Activated CD8-positive, alpha-beta memory T cell treated with anti-CD3 and anti-CD28 coated beads for 1 hour (primary cell): Measurements from ENCODE around the gene CYP4F3.
"Not testable (repeated sequence)": the region's sequence is repeated elsewhere in the genome, so short reads cannot be mapped to it uniquely, and the experiment has no call there.

Source experiments
- DNase-seq, 2 donors: peaks; one replicate each; pipeline ENCODE4 v3.0.0-alpha.2; 2020; ENCODE audit warnings: low read depth in 1 of 2; ENCODE audit errors: extremely low read depth in 1 of 2

Gene CYP4F3

GRCh38 chr19:15640294-15640903 is at the start of gene CYP4F3:
Gene CYP4F3, plus strand, starts transcription at chr19:15640897. Its CDS starts 519 bp downstream, at chr19:15641416.
- no peak for DNase-seq

GRCh38 chr19:15591796-15592195 is 48.9 kb upstream of the CYP4F3 start:
- no peak for DNase-seq

- not testable (repeated sequence) for DNase-seq
Measured at GRCh38 chr19:15592506-15592905, 48.2 kb upstream of the CYP4F3 start.

GRCh38 chr19:15593766-15594165 is 46.9 kb upstream of the CYP4F3 start:
- not testable (repeated sequence) for DNase-seq

- DNase-seq: no peak
Measured at GRCh38 chr19:15595069-15595468, 45.6 kb upstream of the CYP4F3 start.

- DNase-seq: not testable (repeated sequence)
Measured at GRCh38 chr19:15607978-15608925, 32.4 kb upstream of the CYP4F3 start.

GRCh38 chr19:15609261-15609660 is 31.4 kb upstream of the CYP4F3 start:
- no peak for DNase-seq

GRCh38 chr19:15612342-15612741 is 28.4 kb upstream of the CYP4F3 start:
- no peak for DNase-seq

GRCh38 chr19:15613338-15613737 is 27.4 kb upstream of the CYP4F3 start:
- no peak for DNase-seq

- DNase-seq: no peak
Measured at GRCh38 chr19:15614507-15615379, 26.0 kb upstream of the CYP4F3 start, which contains the start of gene CYP4F8. Gene CYP4F8, plus strand, starts transcription at chr19:15615218. Its CDS starts 399 bp downstream, at chr19:15615617.

GRCh38 chr19:15615526-15615925 is 25.2 kb upstream of the CYP4F3 start:
- DNase-seq: no peak

GRCh38 chr19:15616183-15616582 is 24.5 kb upstream of the CYP4F3 start:
- DNase-seq: no peak

- no peak for DNase-seq
Measured at GRCh38 chr19:15616627-15617270, 23.9 kb upstream of the CYP4F3 start.

GRCh38 chr19:15618321-15618720 is 22.4 kb upstream of the CYP4F3 start:
- DNase-seq: no peak

GRCh38 chr19:15621801-15622200 is 18.9 kb upstream of the CYP4F3 start:
- DNase-seq: no peak

- DNase-seq: no peak
Measured at GRCh38 chr19:15622991-15623390, 17.7 kb upstream of the CYP4F3 start.

- no peak for DNase-seq
Measured at GRCh38 chr19:15623711-15624318, 16.9 kb upstream of the CYP4F3 start.

- no peak for DNase-seq
Measured at GRCh38 chr19:15628236-15629002, 12.3 kb upstream of the CYP4F3 start.
